ENCODE measurements around the gene CXCL3. TPM values are rescaled to one million over a fixed set of nuclear protein-coding genes. Genes with fewer than 3 reads are reported as not detected.

CXCL3 gene
- total RNA-seq, 2 experiments from 2014 or later, result not detected

DNA sequence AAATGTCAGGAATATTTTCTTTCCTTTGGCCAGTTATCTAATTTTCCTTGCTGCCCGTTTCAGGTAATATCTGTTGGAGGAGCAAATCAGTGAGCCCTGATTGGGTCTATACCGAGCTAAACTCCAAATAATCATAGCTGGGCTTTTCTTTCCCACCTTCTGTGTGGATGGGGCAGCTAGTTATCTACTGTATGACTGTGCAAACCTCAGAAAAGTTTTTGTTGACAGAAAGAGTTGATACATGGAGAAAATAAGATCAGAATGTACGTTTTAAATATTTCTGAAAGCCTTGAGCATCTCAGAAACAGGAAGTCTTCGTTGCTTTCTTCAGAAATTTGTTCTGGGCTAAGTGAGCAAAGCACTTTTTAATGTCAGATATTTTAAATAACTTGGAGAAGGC, 33.8 kb downstream of the CXCL3 start:
- no peak overlapping the region for H3K4me3 ChIP-seq (ENCODE audit: low read depth, low read length, poor library complexity, severe bottlenecking)
- H3K4me2 ChIP-seq (ENCODE audit: low read length), result no peak overlapping the region
- POLR2A ChIA-PET, result no interaction called here
- H3K4me1 ChIP-seq (ENCODE audit: insufficient read depth, low read length, poor library complexity, severe bottlenecking), result no peaks in the 10 kb centered on the region
- intact Hi-C loops (cut with micrococcal nuclease; ENCODE audit: unreplicated experiment), result no loop called here
- H4K20me1 ChIP-seq (ENCODE audit: insufficient read depth, low read length), result no peaks in the 10 kb centered on the region
- no TSS peak for BruUV-seq (replicated peaks)
- H3K27ac ChIP-seq (ENCODE audit: low read depth, low read length, poor library complexity, severe bottlenecking), result no peak overlapping the region
- no peaks in the 10 kb centered on the region for H3K36me3 ChIP-seq (ENCODE audit: insufficient read depth, low read length)
- no peak overlapping the region for H2AFZ ChIP-seq (ENCODE audit: low read length)
- no peaks in the 10 kb centered on the region for H3K79me2 ChIP-seq (ENCODE audit: insufficient read depth, low read depth, low read length)
- H3K9me3 ChIP-seq (ENCODE audit: low read length), result no peaks in the 10 kb centered on the region
- DNase-seq (ENCODE audit: low spot score), result no peak
- no peaks in the 10 kb centered on the region for H3K9me2 ChIP-seq (ENCODE audit: insufficient read depth, low read length)
- CTCF ChIA-PET (ENCODE audit: unreplicated experiment), result no interaction called here
- TF ChIP-seq EZH2phosphoT487 (IDR thresholded peaks at IDR 0.05; ENCODE audit: borderline replicate concordance, low read depth, low read length), result no peak
- TF ChIP-seq, protein P1, sequence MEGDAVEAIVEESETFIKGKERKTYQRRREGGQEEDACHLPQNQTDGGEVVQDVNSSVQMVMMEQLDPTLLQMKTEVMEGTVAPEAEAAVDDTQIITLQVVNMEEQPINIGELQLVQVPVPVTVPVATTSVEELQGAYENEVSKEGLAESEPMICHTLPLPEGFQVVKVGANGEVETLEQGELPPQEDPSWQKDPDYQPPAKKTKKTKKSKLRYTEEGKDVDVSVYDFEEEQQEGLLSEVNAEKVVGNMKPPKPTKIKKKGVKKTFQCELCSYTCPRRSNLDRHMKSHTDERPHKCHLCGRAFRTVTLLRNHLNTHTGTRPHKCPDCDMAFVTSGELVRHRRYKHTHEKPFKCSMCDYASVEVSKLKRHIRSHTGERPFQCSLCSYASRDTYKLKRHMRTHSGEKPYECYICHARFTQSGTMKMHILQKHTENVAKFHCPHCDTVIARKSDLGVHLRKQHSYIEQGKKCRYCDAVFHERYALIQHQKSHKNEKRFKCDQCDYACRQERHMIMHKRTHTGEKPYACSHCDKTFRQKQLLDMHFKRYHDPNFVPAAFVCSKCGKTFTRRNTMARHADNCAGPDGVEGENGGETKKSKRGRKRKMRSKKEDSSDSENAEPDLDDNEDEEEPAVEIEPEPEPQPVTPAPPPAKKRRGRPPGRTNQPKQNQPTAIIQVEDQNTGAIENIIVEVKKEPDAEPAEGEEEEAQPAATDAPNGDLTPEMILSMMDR (conservative IDR thresholded peaks at IDR 0.05; ENCODE audit: low read length), result no peak

DNA sequence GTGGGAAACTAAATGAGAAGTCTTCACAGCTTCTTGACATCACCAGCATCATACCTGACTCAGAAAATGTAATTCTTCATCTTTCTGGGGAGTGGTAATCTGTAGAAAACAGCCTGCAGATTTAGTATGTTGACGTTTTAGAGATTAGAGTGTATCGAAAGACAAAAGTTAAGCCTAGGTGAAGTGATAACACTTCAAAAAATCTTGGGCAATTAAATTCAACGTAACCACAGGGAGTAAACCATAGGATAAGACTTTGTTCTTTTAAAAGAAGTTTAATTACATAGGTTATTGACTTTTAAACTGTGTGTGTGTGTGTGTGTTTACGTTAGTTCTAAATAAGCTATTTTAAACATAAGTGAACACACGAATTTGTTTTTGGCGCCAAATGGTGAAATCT, 38.2 kb downstream of the CXCL3 start:
- H3K9me3 ChIP-seq (ENCODE audit: low read length), result no peaks in the 10 kb centered on the region

More for the DNA sequence above, 38.2 kb downstream of the CXCL3 start:
- Histone ChIP-seq H3K4me3 (ENCODE audit: low read depth, low read length, poor library complexity, severe bottlenecking) (no peak overlapping the region), H3K4me1 (ENCODE audit: insufficient read depth, low read length, poor library complexity, severe bottlenecking) (no peaks in the 10 kb centered on the region), H4K20me1 (ENCODE audit: insufficient read depth, low read length) (no peaks in the 10 kb centered on the region), H3K9me2 (ENCODE audit: insufficient read depth, low read length) (no peaks in the 10 kb centered on the region), H2AFZ (ENCODE audit: low read length) (no peak overlapping the region), H3K27ac (ENCODE audit: low read depth, low read length, poor library complexity, severe bottlenecking) (no peak overlapping the region), H3K4me2 (ENCODE audit: low read length) (no peak overlapping the region), H3K79me2 (ENCODE audit: insufficient read depth, low read depth, low read length) (no peaks in the 10 kb centered on the region), H3K36me3 (ENCODE audit: insufficient read depth, low read length) (no peaks in the 10 kb centered on the region)
- intact Hi-C loops (cut with micrococcal nuclease; ENCODE audit: unreplicated experiment), result no loop called here
- ChIA-PET POLR2A (no interaction called here), CTCF (ENCODE audit: unreplicated experiment) (no interaction called here)
- DNase-seq (ENCODE audit: low spot score), result no peak
- no TSS peak for BruUV-seq (replicated peaks)
- TF ChIP-seq, protein P1 (conservative IDR thresholded peaks at IDR 0.05; ENCODE audit: low read length), result no peak
- no peak for TF ChIP-seq EZH2phosphoT487 (IDR thresholded peaks at IDR 0.05; ENCODE audit: borderline replicate concordance, low read depth, low read length)
